SH-SY5Y (cell line): ENCODE results near the gene RAP1GAP.

Experiments used
- GATA2 ChIP-seq: IDR thresholded peaks from 2 replicates; pipeline ENCODE4 v1.6.1; 2011; ENCODE audit warnings: mild to moderate bottlenecking, low read depth, low read length
- GATA3 ChIP-seq: IDR thresholded peaks from 2 replicates; pipeline ENCODE4 v1.6.1; 2011; ENCODE audit warnings: low read depth, mild to moderate bottlenecking, low read length, moderate library complexity

Gene RAP1GAP

DNA sequence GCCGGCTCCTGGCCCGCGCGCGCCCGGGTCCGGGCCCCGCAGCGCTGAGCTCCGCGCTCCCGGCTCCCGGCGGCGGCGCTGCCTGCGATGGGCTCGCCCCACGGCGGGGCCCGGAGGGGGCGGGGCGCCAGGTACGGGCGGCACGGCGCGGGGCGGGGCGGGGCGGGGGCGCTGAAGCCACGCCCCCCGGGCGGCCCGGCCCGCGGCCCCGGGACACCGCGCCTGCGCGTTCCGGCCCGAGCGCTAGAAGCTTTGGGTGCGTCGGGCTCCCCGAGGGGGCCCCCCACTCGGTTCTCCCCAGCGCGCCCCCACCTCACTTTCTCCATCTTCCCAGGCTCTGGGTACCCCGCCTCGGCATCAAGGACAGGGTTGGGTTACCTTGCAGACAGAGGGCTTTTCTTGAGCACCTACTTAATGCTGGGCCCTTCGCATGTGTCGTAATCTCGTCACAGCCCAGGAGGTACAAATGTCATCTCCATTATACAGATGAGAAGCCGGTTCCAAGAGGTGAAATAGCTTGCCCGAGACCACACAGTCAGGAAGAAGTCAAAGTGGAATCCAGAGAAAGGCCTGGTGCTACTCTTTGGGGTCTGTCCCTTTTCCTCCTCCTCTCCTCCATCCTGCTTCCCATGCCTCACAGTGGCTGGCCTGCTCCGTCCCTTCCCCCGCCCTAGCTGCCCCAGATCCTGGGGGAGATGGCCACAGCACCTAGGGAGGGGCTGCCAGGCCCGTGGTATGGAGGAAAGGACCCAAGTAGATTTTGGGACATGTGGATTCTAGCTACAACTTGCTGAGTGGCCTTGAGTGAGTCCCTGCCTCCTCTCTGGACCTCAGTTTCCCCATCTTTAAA is 46.5 kb downstream of the RAP1GAP start:
- TF ChIP-seq GATA2 (no peak), GATA3 (no peak)

- no peak for TF ChIP-seq GATA2
- TF ChIP-seq GATA3 = no peak
These were observed 47.3 kb downstream of the RAP1GAP start for GRCh38 chr1:21621761-21622436.

DNA sequence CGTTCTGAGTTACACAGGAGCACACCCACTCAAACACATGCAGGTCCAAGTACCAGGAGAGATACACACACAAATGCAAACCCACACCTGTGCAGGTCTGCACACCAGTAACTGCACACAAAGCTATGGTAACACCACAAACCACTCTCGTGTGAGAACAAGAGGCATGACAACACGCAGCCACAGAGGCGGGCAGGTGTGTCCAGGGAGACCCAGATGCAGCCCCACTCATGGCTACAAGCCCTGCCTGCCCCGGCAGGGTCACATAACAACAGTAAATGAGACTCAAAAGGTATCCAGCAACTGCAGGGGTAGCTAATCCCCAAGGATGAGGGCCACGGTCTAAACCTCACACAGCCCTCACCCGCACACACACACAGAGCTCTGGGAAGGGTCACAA is 48.1 kb downstream of the RAP1GAP start:
- TF ChIP-seq GATA3 (no peak), GATA2 (no peak)

GRCh38 chr1:21620496-21620895 is 48.7 kb downstream of the RAP1GAP start:
- TF ChIP-seq GATA2 = no peak
- no peak for TF ChIP-seq GATA3

GRCh38 chr1:21620011-21620410 is 49.1 kb downstream of the RAP1GAP start:
- TF ChIP-seq GATA2 (no peak), GATA3 (no peak)

DNA sequence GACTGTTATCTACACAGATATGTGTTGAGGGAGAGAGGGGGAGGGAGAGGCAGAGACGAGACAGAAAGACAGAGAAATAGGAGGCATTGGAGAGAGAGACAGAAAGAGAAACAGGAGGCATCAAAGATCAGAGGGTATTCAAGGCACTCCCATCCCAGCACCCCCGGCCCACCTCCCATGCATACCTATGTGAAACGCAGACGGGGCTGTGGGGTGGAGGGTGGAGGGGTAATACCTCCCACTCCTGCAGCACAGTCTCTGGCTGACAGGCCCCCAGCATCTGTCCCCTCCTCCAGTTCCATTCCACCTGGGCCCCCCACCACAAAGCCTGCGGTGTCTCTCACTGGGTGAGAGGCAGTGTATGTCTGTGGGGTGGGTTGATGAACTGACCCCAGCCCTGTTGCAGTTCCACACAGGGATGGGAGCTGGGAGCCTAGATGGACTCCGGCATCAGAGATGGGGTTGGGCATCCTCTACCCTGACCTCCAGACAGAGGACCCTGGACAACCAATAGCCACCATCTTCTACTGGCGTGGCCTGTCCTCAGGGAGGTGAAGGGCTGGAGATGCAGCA is 49.7 kb downstream of the RAP1GAP start:
- TF ChIP-seq GATA2 (no peak), GATA3 (no peak)

- no peak for TF ChIP-seq GATA2
- no peak for TF ChIP-seq GATA3
These were observed 50.4 kb downstream of the RAP1GAP start for GRCh38 chr1:21618561-21619374.

- TF ChIP-seq GATA2 (no peak), GATA3 (no peak)
These were observed 51.1 kb downstream of the RAP1GAP start for GRCh38 chr1:21618059-21618458.

DNA sequence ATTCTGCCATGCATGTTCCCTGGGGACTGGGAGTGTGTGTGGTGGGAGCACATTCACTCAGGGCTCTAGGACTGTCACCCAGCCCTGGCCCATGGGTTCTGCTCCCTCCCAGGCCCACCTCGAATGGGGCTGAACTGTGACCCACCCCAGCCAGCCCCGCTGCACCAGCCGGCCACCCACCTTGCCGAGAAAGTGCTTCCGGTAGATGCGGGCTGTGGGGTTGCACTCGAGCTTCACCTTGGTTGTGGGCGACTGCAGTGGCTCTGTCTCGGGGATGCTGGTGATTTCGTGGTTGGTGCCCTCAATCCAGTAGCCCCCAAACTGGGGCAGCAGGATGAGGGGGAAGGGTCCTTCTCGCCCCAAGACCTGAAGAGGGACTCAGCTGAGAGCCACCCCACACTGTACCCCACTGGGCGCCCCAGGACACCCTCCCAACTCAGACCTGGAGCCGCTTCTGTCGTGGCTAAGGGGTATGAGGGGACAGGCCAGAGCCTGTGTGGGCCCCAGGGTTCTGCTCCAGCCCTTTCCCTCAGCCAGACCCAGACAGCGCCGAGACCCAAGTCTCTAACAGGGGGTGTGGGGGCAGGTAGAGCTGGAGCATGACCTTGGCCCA is 51.9 kb downstream of the RAP1GAP start:
- TF ChIP-seq GATA3 (no peak), GATA2 (no peak)

GRCh38 chr1:21616372-21616771 is 52.8 kb downstream of the RAP1GAP start:
- TF ChIP-seq GATA2 (no peak), GATA3 (no peak)

- TF ChIP-seq GATA2 (no peak), GATA3 (no peak)
These were observed 54.6 kb downstream of the RAP1GAP start for GRCh38 chr1:21614419-21615115.

- TF ChIP-seq GATA3 = no peak
- TF ChIP-seq GATA2 = no peak
These were observed 55.9 kb downstream of the RAP1GAP start for GRCh38 chr1:21613072-21613867.
